Karpas-422 (cell line): Measurements from ENCODE around the gene KRI1. TPM values are rescaled to one million over a fixed set of nuclear protein-coding genes. Genes with fewer than 3 reads are reported as not detected.
"Not testable (repeated sequence)": the region's sequence is repeated elsewhere in the genome, so short reads cannot be mapped to it uniquely, and the experiment has no call there.

Experiments
- DNase-seq: peaks from one replicate; pipeline ENCODE4 v3.0.0-alpha.2; 2015
- H2AFZ ChIP-seq: fragments of 200-600 bp; sonication (generic); 2 replicates; pipeline ENCODE4 v1.6.1; 2014; ENCODE audit warnings: antibody characterized with exemption, low read length, mixed read lengths
- H3K27ac ChIP-seq: fragments of 200-600 bp; sonication (generic); 2 replicates; pipeline ENCODE4 v1.5.1; 2014; ENCODE audit warnings: mild to moderate bottlenecking, low read length, moderate library complexity
- H3K27me3 ChIP-seq: fragments of 200-600 bp; sonication (generic); 2 replicates; pipeline ENCODE4 v1.6.1; 2014; ENCODE audit warnings: low read length, mixed read lengths
- H3K36me3 ChIP-seq: fragments of 200-600 bp; sonication (generic); 2 replicates; pipeline ENCODE4 v1.6.1; 2014; ENCODE audit warnings: low read length, mixed read lengths; ENCODE audit not compliant: insufficient read depth
- H3K4me1 ChIP-seq: fragments of 200-600 bp; sonication (generic); 2 replicates; pipeline ENCODE4 v1.6.1; 2014; ENCODE audit warnings: mild to moderate bottlenecking, low read length, mixed read lengths
- H3K4me2 ChIP-seq: fragments of 200-600 bp; sonication (generic); 2 replicates; pipeline ENCODE4 v1.6.1; 2014; ENCODE audit warnings: low read length, low read depth, mild to moderate bottlenecking; ENCODE audit not compliant: poor library complexity, severe bottlenecking
- H3K4me3 ChIP-seq: fragments of 200-600 bp; sonication (generic); 2 replicates; pipeline ENCODE4 v1.5.1; 2014; ENCODE audit warnings: mild to moderate bottlenecking, antibody characterized with exemption, low read length, mixed read lengths
- H3K79me2 ChIP-seq: fragments of 200-600 bp; sonication (generic); 2 replicates; pipeline ENCODE4 v1.6.1; 2014; ENCODE audit warnings: mild to moderate bottlenecking, low read length, mixed read lengths
- H3K9ac ChIP-seq: fragments of 200-600 bp; sonication (generic); 2 replicates; pipeline ENCODE4 v1.6.0; 2014; ENCODE audit warnings: low read length
- H3K9me2 ChIP-seq: fragments of 200-600 bp; sonication (generic), shearing (Covaris generic); replicated peaks from 2 replicates; pipeline ENCODE4 v1.6.0; 2014; ENCODE audit warnings: mild to moderate bottlenecking, low read length, moderate library complexity; ENCODE audit not compliant: insufficient read depth
- H3K9me3 ChIP-seq: fragments of 300-700, 200-600 bp; sonication (generic); 2 replicates; pipeline ENCODE4 v1.6.1; 2014; ENCODE audit warnings: low read length, mixed read lengths
- H4K20me1 ChIP-seq: fragments of 200-600 bp; sonication (generic); 2 replicates; pipeline ENCODE4 v1.6.1; 2014; ENCODE audit warnings: mild to moderate bottlenecking, antibody characterized with exemption, low read length, low read depth; ENCODE audit not compliant: insufficient read depth
- total RNA-seq: library from RNA; depleted of rRNA; stranded (reverse); fragments of >200 nt; shearing (Covaris generic); gene quantifications from 2 replicates; pipeline ENCODE4 v1.2.3, GENCODE V29; 2014; ENCODE audit warnings: low replicate concordance

Gene KRI1
- total RNA-seq, 1 experiment from 2014 or later, result 30.0 TPM

DNA sequence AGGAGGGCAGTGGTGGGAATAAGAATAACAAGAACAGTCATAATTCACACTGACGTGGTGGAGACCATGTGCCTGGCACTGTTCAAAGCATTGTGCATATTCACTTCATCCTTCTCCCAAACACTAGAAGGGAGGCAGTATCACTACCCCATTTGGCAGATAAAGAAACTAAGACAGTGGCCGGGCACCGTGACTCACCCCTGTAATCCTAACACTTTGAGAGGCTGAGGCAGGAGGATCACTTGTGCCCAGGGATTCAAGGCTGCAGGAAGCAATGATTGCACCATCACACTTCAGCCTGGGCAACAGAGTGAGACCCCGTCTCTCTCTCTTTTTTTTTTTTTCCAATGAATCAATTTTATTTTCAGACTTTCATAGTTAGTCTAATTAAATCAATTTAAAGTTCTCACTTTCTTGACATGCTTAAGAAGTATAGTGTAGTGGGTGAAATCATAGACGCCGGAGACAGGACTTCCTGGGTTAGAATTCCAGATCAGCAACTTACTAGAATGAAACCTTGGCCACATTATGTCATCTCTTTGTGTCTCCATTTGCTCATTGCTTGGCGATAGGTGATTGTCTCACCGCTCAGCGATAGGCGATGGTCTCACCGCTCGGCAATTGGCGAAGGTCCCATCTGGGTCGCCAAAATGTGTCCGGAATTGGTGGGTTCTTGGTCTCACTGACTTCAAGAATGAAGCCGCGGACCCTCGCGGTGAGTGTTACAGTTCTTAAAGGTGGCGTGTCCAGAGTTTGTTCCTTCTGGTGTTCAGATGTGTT lies 27.4 kb downstream of the KRI1 start:
- Histone ChIP-seq H3K79me2 (no peaks in the 10 kb centered on the region), H3K27me3 (no peaks in the 10 kb centered on the region), H2AFZ (no peak overlapping the region), H3K4me2 (no peak overlapping the region), H3K9me3 (no peaks in the 10 kb centered on the region), H3K27ac (no peak overlapping the region), H3K36me3 (no peaks in the 10 kb centered on the region), H3K9me2 (no peaks in the 10 kb centered on the region), H3K4me1 (peaks cover 10% of the 10 kb centered on the region), H3K9ac (no peak overlapping the region), H4K20me1 (no peaks in the 10 kb centered on the region), H3K4me3 (no peak overlapping the region)
- DNase-seq, result peak; percentile 36

DNA sequence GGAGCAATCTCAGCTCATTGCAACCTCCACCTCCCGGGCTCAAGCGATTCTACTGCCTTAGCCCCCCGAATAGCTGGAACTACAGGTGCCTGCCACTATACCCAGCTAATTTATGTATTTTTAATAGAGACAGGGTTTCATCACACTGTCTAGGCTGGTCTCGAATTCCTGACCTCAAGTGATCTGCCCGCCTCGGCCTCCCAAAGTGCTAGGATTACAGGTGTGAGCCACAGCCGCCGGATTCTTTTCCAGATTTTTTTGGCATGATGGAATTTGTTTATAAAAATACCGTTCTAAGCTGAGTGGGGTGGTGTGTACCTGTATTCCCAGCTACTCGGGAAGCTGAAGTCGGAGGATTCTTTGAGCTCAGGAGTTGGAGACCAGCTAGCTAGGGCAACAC lies 28.1 kb downstream of the KRI1 start:
- DNase-seq, result peak; percentile 26
- no peak overlapping the region for H3K4me3 ChIP-seq
- no peaks in the 10 kb centered on the region for H4K20me1 ChIP-seq
- no peaks in the 10 kb centered on the region for H3K36me3 ChIP-seq
- H3K27ac ChIP-seq, result no peak overlapping the region
- no peak overlapping the region for H3K4me2 ChIP-seq
- H2AFZ ChIP-seq, result no peak overlapping the region
- H3K9me2 ChIP-seq, result no peaks in the 10 kb centered on the region
- no peaks in the 10 kb centered on the region for H3K79me2 ChIP-seq
- H3K9me3 ChIP-seq, result no peaks in the 10 kb centered on the region
- H3K9ac ChIP-seq, result no peak overlapping the region
- H3K27me3 ChIP-seq, result no peaks in the 10 kb centered on the region
- H3K4me1 ChIP-seq, result peaks cover 3% of the 10 kb centered on the region

DNA sequence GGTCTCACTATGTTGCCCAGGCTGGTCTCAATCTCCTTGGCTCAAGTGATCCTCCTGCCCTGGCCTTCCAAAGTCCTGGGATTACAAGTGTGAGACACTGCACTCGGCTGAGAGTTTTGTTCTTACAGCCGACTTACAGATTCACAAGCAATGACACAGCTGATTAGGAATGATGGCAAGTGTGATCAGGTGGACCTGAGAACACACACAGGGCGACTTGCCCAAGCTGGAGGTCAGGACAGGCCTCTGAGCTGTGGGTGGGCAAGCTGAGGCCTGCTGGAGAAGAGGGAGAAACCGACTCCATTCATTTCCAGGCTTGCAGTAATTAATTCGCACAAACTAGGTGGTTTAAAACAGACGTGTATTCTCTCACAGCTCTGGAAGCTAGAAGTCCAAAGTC lies 30.2 kb downstream of the KRI1 start:
- no peaks in the 10 kb centered on the region for H4K20me1 ChIP-seq
- no peaks in the 10 kb centered on the region for H3K4me1 ChIP-seq
- H3K4me3 ChIP-seq, result no peak overlapping the region
- H2AFZ ChIP-seq, result no peak overlapping the region
- H3K9me3 ChIP-seq, result no peaks in the 10 kb centered on the region
- no peaks in the 10 kb centered on the region for H3K36me3 ChIP-seq
- H3K27ac ChIP-seq, result no peak overlapping the region
- no peaks in the 10 kb centered on the region for H3K9me2 ChIP-seq
- H3K9ac ChIP-seq, result no peak overlapping the region
- no peaks in the 10 kb centered on the region for H3K79me2 ChIP-seq
- H3K4me2 ChIP-seq, result no peak overlapping the region
- H3K27me3 ChIP-seq, result no peaks in the 10 kb centered on the region
- DNase-seq, result peak; percentile 11

DNA sequence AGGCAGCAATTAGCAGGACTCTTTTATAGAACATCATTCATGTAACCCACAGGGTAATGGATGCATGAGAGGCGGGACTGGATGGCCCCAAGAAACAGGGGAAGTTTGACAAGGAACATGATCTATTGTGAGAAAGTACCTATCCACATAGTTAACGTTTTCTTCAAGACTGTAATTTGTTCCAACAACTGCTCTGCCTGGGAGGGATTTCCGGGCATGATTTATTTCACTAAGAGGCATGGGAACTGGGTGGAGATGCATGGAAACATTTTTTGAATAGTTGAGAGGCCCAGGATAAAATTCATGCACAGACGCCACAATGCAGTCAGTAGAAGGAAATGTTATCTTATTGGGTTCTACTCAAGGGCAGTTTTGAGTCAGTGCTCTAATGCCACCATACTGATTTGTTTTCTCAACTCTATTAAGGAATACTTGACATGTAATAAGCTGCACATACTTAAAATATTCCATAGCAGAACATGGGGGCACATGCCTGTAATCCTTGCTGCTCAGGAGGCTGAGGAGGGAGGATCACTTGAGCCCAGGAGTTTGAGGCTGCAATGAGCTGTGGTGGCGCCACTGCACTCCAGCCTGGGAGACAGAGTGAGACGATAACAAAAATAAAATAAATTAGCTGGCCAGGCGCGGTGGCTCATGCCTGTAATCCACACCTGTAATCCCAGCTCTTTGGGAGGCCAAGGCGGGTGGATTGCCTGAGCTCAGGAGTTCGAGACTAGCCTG lies 32.0 kb downstream of the KRI1 start:
- no peak overlapping the region for H3K9ac ChIP-seq
- no peaks in the 10 kb centered on the region for H4K20me1 ChIP-seq
- no peaks in the 10 kb centered on the region for H3K4me1 ChIP-seq
- H3K9me2 ChIP-seq, result no peaks in the 10 kb centered on the region
- peak; percentile 10 for DNase-seq
- no peaks in the 10 kb centered on the region for H3K9me3 ChIP-seq
- no peaks in the 10 kb centered on the region for H3K27me3 ChIP-seq
- no peaks in the 10 kb centered on the region for H3K79me2 ChIP-seq
- no peak overlapping the region for H3K4me3 ChIP-seq
- H3K4me2 ChIP-seq, result no peak overlapping the region
- H3K36me3 ChIP-seq, result no peaks in the 10 kb centered on the region
- no peak overlapping the region for H2AFZ ChIP-seq
- no peak overlapping the region for H3K27ac ChIP-seq

DNA sequence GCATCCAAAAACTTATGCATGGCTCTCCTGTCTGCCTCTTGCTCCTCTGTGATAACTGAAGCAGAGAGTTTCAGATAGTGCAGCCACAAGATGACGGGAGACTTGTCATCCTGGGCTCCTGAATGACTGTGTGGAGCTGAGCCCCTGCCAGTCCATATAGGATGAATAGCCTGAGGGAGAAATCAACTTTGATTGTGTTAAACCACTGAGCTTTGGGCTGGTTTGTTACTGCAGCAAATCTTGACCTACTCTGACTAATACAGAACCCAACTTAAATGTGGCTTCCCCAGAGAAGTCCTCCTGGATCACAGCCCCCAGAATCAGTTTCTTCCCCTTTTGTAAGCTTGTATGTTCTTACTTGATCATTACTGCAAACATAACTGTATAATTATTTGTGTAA lies 33.4 kb downstream of the KRI1 start:
- H3K36me3 ChIP-seq, result no peaks in the 10 kb centered on the region
- no peak overlapping the region for H3K9ac ChIP-seq
- no peak overlapping the region for H3K4me3 ChIP-seq
- no peaks in the 10 kb centered on the region for H3K9me2 ChIP-seq
- no peaks in the 10 kb centered on the region for H4K20me1 ChIP-seq
- no peaks in the 10 kb centered on the region for H3K9me3 ChIP-seq
- no peak overlapping the region for H3K27ac ChIP-seq
- no peak for DNase-seq
- H2AFZ ChIP-seq, result no peak overlapping the region
- no peaks in the 10 kb centered on the region for H3K4me1 ChIP-seq
- H3K27me3 ChIP-seq, result no peaks in the 10 kb centered on the region
- no peaks in the 10 kb centered on the region for H3K79me2 ChIP-seq
- no peak overlapping the region for H3K4me2 ChIP-seq

DNA sequence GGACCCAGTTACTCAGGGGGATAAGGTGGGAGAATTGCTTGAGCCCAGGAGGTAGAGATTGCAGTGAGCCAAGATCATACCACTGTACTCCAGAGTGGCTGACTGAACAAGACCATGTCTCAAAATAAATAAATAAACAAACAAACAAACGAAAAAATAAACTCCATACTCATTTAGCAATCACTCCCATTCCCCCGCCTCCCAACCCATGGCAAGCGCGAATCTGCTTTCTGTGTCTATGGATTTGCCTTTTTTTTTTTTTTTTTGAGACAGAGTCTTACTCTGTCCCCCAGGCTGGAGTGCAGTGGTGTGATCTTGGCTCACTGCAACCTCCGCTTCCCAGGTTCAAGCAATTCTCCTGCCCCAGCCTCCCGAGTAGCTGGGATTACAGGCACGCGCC lies 38.9 kb downstream of the KRI1 start:
- H3K9me3 ChIP-seq, H2AFZ ChIP-seq, H3K9ac ChIP-seq, H3K4me3 ChIP-seq, H3K4me2 ChIP-seq, H3K79me2 ChIP-seq, H3K9me2 ChIP-seq, H3K4me1 ChIP-seq, H3K27ac ChIP-seq, H4K20me1 ChIP-seq, H3K36me3 ChIP-seq, H3K27me3 ChIP-seq: not testable (repeated sequence)
- DNase-seq, result peak; percentile 14

DNA sequence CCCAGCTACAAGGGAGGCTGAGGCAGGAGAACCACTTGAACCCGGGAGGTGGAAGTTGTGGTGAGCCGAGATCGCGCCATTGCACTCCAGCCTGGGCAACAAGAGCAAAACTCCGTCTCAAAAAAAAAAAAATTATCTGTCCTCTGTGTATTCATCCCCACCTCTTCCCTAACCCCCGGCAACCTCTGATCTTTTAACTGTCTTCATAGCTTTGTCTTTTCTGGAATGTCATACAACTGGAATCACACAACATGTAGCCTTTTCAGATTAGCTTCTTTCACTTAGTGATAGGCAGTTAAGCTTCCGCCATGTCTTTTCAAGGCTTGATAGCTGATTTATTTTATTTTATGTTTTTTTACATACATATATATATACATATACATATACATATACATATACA lies 40.2 kb downstream of the KRI1 start:
- no peaks in the 10 kb centered on the region for H3K27me3 ChIP-seq
- no peak overlapping the region for H3K9ac ChIP-seq
- no peaks in the 10 kb centered on the region for H4K20me1 ChIP-seq
- no peak overlapping the region for H3K27ac ChIP-seq
- no peak overlapping the region for H3K4me3 ChIP-seq
- H2AFZ ChIP-seq, result no peak overlapping the region
- DNase-seq, result no peak
- no peaks in the 10 kb centered on the region for H3K79me2 ChIP-seq
- H3K9me2 ChIP-seq, result no peaks in the 10 kb centered on the region
- H3K4me1 ChIP-seq, result no peaks in the 10 kb centered on the region
- H3K36me3 ChIP-seq, result no peaks in the 10 kb centered on the region
- no peaks in the 10 kb centered on the region for H3K9me3 ChIP-seq
- H3K4me2 ChIP-seq, result no peak overlapping the region

DNA sequence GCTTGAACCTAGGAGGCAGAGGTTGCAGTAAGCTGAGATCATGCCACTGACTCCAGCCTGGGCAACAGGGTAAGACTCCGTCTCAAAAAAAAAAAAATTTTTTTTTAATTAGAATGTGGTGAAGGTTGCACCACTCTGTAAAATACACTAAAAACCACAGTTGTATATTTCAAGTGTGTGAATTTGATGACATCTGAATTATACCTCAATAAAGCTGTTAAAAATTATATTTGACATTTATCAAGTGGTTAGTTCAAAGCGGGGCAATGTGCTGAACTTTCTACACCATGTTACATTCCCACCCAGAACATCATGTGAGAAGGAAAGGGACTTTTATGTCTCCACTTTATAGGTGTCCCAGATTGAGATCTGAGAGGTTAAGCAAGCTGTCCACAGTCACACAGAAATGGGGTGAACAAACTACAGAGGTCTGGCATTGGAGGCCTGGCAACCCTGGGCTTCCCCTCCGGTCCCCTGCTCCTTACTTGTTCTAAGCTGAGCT lies 42.6 kb downstream of the KRI1 start:
- H3K4me1 ChIP-seq, result no peaks in the 10 kb centered on the region
- H3K4me3 ChIP-seq, result no peak overlapping the region
- no peak overlapping the region for H3K27ac ChIP-seq
- H4K20me1 ChIP-seq, result no peaks in the 10 kb centered on the region
- H3K9me3 ChIP-seq, result no peaks in the 10 kb centered on the region
- no peaks in the 10 kb centered on the region for H3K36me3 ChIP-seq
- no peaks in the 10 kb centered on the region for H3K79me2 ChIP-seq
- no peaks in the 10 kb centered on the region for H3K27me3 ChIP-seq
- no peak overlapping the region for H2AFZ ChIP-seq
- DNase-seq, result peak; percentile 38
- no peak overlapping the region for H3K4me2 ChIP-seq
- H3K9ac ChIP-seq, result no peak overlapping the region
- H3K9me2 ChIP-seq, result no peaks in the 10 kb centered on the region
